Thymus (tissue), 11 donors: ENCODE data around the gene ZNF280B. TPM values are rescaled to one million over a fixed set of nuclear protein-coding genes. Genes with fewer than 3 reads are reported as not detected.
"Not testable (repeated sequence)": the region's sequence is repeated elsewhere in the genome, so short reads cannot be mapped to it uniquely, and the experiment has no call there.

Source experiments
- DNase-seq, 9 donors: peaks; one replicate each; pipeline ENCODE4 v3.0.0-alpha.2; 2013; ENCODE audit warnings: low spot score in 9 of 9, low read depth in 6 of 9, missing footprints in 1 of 9
- H3K27ac ChIP-seq, 2 donors: one replicate each; pipeline ENCODE4 v1.5.1; 2013; ENCODE audit warnings: control low read depth in 1 of 2, low read depth in 1 of 2, low read length in 1 of 2, mild to moderate bottlenecking in 1 of 2, moderate library complexity in 1 of 2
- H3K27me3 ChIP-seq, 2 donors: one replicate each; pipeline ENCODE4 v1.5.1; 2013; ENCODE audit warnings: low read length in 1 of 2; ENCODE audit not compliant: control insufficient read depth in 2 of 2, insufficient read depth in 1 of 2
- H3K36me3 ChIP-seq, 2 donors: one replicate each; pipeline ENCODE4 v1.5.1; 2013; ENCODE audit warnings: low read length in 1 of 2, mild to moderate bottlenecking in 1 of 2, moderate library complexity in 1 of 2; ENCODE audit not compliant: control insufficient read depth in 2 of 2, insufficient read depth in 2 of 2
- H3K4me1 ChIP-seq, 2 donors: one replicate each; pipeline ENCODE4 v1.5.1; 2013; ENCODE audit warnings: low read length in 2 of 2; ENCODE audit not compliant: control insufficient read depth in 2 of 2, insufficient read depth in 2 of 2
- H3K4me3 ChIP-seq, 2 donors: one replicate each; pipeline ENCODE4 v1.5.1; 2013; ENCODE audit warnings: low read length in 2 of 2, control low read depth in 1 of 2, mild to moderate bottlenecking in 1 of 2
- H3K9me3 ChIP-seq, 2 donors: one replicate each; pipeline ENCODE4 v1.5.1; 2013; ENCODE audit warnings: low read length in 1 of 2, mild to moderate bottlenecking in 1 of 2; ENCODE audit not compliant: control insufficient read depth in 2 of 2, insufficient read depth in 1 of 2
- WGBS: extraction: QIAGEN DNeasy Blood & Tissue Kit; methylation state at CpG from one replicate; pipeline ENCODE4 v1.1.7; 2013; 5-methylcytosine and 5-hydroxymethylcytosine counted together
- polyA plus RNA-seq: library from polyadenylated mRNA; stranded (reverse); fragments of 200-250 nt; gene quantifications from one replicate; pipeline ENCODE4 v1.2.3, GENCODE V29; 2013
- total RNA-seq: library from RNA; stranded (reverse); fragments of 120-200 nt; gene quantifications from one replicate; pipeline ENCODE4 v1.2.4, GENCODE V29; 2013
- donor health status: healthy.

Gene ZNF280B
- total and polyA plus RNA-seq, 2 donors = 0.55 to 0.99 TPM

- H3K4me1 ChIP-seq = no peaks in the 10 kb centered on the region
- H3K27me3 ChIP-seq = no peaks in the 10 kb centered on the region
- no peaks in the 10 kb centered on the region for H3K9me3 ChIP-seq
- no peaks in the 10 kb centered on the region for H3K36me3 ChIP-seq
- no peak overlapping the region for H3K27ac ChIP-seq
- 61% methylated on average over 2 of the region's 2 CpGs for WGBS
- DNase-seq = no peak
- H3K4me3 ChIP-seq = no peak overlapping the region
These were observed 33.8 kb downstream of the ZNF280B start for GRCh38 chr22:22474733-22475132.

- H3K4me1 ChIP-seq, H3K9me3 ChIP-seq: not testable (repeated sequence)
These were observed 37.4 kb downstream of the ZNF280B start for GRCh38 chr22:22471104-22471503.

GRCh38 chr22:22469527-22469926, 39.0 kb downstream of the ZNF280B start:
- H3K4me1 ChIP-seq = no peaks in the 10 kb centered on the region
- no peak overlapping the region for H3K4me3 ChIP-seq
- H3K27ac ChIP-seq = no peak overlapping the region
- peaks cover 0 to 2% of the 10 kb centered on the region in 2 donors for H3K27me3 ChIP-seq
- H3K9me3 ChIP-seq = peaks cover 0 to 6% of the 10 kb centered on the region in 2 donors
- 69% methylated on average over 2 of the region's 2 CpGs for WGBS
- no peaks in the 10 kb centered on the region for H3K36me3 ChIP-seq
- no peak for DNase-seq

More at GRCh38 chr22:22471104-22471503, 37.4 kb downstream of the ZNF280B start:
- H3K36me3 ChIP-seq, H3K27ac ChIP-seq, H3K27me3 ChIP-seq, H3K4me3 ChIP-seq, DNase-seq: not testable (repeated sequence)
- WGBS = 94% methylated on average over 5 of the region's 5 CpGs

- not testable (repeated sequence) for H3K36me3 ChIP-seq, H3K4me3 ChIP-seq, H3K4me1 ChIP-seq, H3K27ac ChIP-seq, H3K27me3 ChIP-seq, H3K9me3 ChIP-seq, DNase-seq
- WGBS = 93% methylated on average over 11 of the region's 11 CpGs
These were observed 39.6 kb downstream of the ZNF280B start for GRCh38 chr22:22468794-22469469.

- WGBS = 85% methylated on average over 1 of the region's 1 CpG
- H3K4me1 ChIP-seq = no peaks in the 10 kb centered on the region
- H3K36me3 ChIP-seq = no peaks in the 10 kb centered on the region
- no peak overlapping the region for H3K4me3 ChIP-seq
- DNase-seq = no peak
- H3K27ac ChIP-seq = no peak overlapping the region
- H3K27me3 ChIP-seq = peaks cover 4 to 7% of the 10 kb centered on the region in 2 donors
- peaks cover 0 to 6% of the 10 kb centered on the region in 2 donors for H3K9me3 ChIP-seq
These were observed 41.4 kb downstream of the ZNF280B start for GRCh38 chr22:22467112-22467511.

GRCh38 chr22:22465782-22466181, 42.8 kb downstream of the ZNF280B start:
- Histone ChIP-seq H3K9me3 (peaks cover 0 to 6% of the 10 kb centered on the region in 2 donors), H3K4me1 (no peaks in the 10 kb centered on the region), H3K27me3 (peaks cover 4 to 7% of the 10 kb centered on the region in 2 donors), H3K27ac (no peak overlapping the region), H3K36me3 (no peaks in the 10 kb centered on the region), H3K4me3 (no peak overlapping the region)
- 93% methylated on average over 1 of the region's 1 CpG for WGBS
- no peak for DNase-seq

GRCh38 chr22:22465094-22465602, 43.4 kb downstream of the ZNF280B start:
- DNase-seq = no peak
- H3K36me3 ChIP-seq = no peaks in the 10 kb centered on the region
- no peak overlapping the region for H3K27ac ChIP-seq
- H3K4me1 ChIP-seq = no peaks in the 10 kb centered on the region
- H3K27me3 ChIP-seq = peaks cover 4 to 7% of the 10 kb centered on the region in 2 donors
- H3K4me3 ChIP-seq = no peak overlapping the region
- peaks cover under 1 to 7% of the 10 kb centered on the region in 2 donors for H3K9me3 ChIP-seq
- WGBS = 88% methylated on average over 7 of the region's 7 CpGs

GRCh38 chr22:22464541-22465054, 43.9 kb downstream of the ZNF280B start:
- Histone ChIP-seq H3K4me3 (no peak overlapping the region), H3K27me3 (peaks cover 4 to 7% of the 10 kb centered on the region in 2 donors), H3K4me1 (no peaks in the 10 kb centered on the region), H3K36me3 (no peaks in the 10 kb centered on the region), H3K9me3 (peaks cover 5 to 12% of the 10 kb centered on the region in 2 donors), H3K27ac (no peak overlapping the region)
- 92% methylated on average over 11 of the region's 11 CpGs for WGBS
- DNase-seq = no peak

- WGBS = 33% methylated on average over 18 of the region's 18 CpGs
- Histone ChIP-seq H3K4me1 (no peaks in the 10 kb centered on the region), H3K36me3 (no peaks in the 10 kb centered on the region), H3K27ac (no peak overlapping the region), H3K9me3 (peaks cover 8 to 15% of the 10 kb centered on the region in 2 donors), H3K27me3 (peaks cover 4 to 7% of the 10 kb centered on the region in 2 donors), H3K4me3 (no peak overlapping the region)
- DNase-seq = peak; percentile 18 to 82 (median 54)
These were observed 44.5 kb downstream of the ZNF280B start for GRCh38 chr22:22463855-22464540.
